Thoracic aorta (tissue), 2 donors: ENCODE results near the gene OPRD1. TPM values are rescaled to one million over a fixed set of nuclear protein-coding genes. Genes with fewer than 3 reads are reported as not detected.

Experiments
- ATAC-seq: fragments of 150-250 bp; one replicate; pipeline ENCODE4 v1.8.0; 2017; ENCODE audit warnings: low read depth; ENCODE audit not compliant: insufficient number of reproducible peaks, low FRiP score
- DNase-seq: peaks from one replicate; pipeline ENCODE4 v3.0.0-alpha.2; 2020; ENCODE audit warnings: low spot score
- H3K27ac ChIP-seq, 2 donors: fragments of 200-600 bp; sonication (generic); 1 replicate in 1 of 2; 2 replicates in 1 of 2; pipeline ENCODE4 v1.5.1; 2016; ENCODE audit warnings: mild to moderate bottlenecking in 2 of 2, moderate library complexity in 2 of 2
- H3K27me3 ChIP-seq: fragments of 200-600 bp; sonication (generic); replicated peaks from 2 replicates; pipeline ENCODE4 v1.6.0; 2016; ENCODE audit warnings: mild to moderate bottlenecking; ENCODE audit not compliant: insufficient read depth
- H3K36me3 ChIP-seq: fragments of 200-600 bp; sonication (generic); one replicate; pipeline ENCODE4 v1.5.1; 2016
- H3K4me1 ChIP-seq, 2 donors: fragments of 200-600 bp; sonication (generic); 1 replicate in 1 of 2; 2 replicates in 1 of 2; pipeline versions ENCODE4 v1.5.1 to v1.6.0; 2016; ENCODE audit warnings: low read depth in 2 of 2, mild to moderate bottlenecking in 1 of 2; ENCODE audit not compliant: control insufficient read depth in 1 of 2
- H3K4me3 ChIP-seq: fragments of 200-600 bp; sonication (generic); 2 replicates; pipeline ENCODE4 v1.5.1; 2016; ENCODE audit warnings: mild to moderate bottlenecking
- H3K9me3 ChIP-seq: fragments of 200-600 bp; sonication (generic); 2 replicates; pipeline ENCODE4 v1.5.1; 2016
- total RNA-seq, 2 donors: library from RNA; depleted of rRNA; stranded (reverse); fragments of >200 nt; gene quantifications; one replicate each; pipeline versions ENCODE4 v1.1.0 to v1.2.3, GENCODE V29; 2016
- TF ChIP-seq, protein P1 (sequence below): fragments of 200-600 bp; sonication (generic); IDR thresholded peaks from one replicate; pipeline ENCODE4 v1.5.1; 2019; ENCODE audit warnings: antibody characterized with exemption

OPRD1 gene
- total RNA-seq, 2 donors from 2014 or later, result not detected

DNA sequence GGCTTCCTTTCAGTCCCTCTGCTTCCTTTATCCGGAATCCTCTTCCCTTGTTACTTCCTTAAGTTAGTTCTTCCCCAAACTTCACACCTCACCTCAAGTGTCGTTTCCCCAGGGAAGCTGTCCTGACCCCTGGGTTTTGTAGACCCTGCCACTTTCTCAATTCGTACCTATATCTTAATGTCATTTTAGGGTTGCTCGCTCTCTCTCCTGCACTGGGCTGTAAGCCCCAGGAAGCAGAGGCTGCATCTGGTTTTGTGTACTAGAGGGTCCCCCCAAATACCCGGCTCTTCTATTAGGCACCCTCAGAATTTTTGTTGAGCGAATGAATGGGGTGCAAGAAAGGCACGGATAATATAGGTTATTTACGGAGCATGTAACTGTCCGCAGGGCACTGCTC, 603 bp upstream of the OPRD1 start:
- no peaks in the 10 kb centered on the region for H3K4me1 ChIP-seq
- DNase-seq (no peak), ATAC-seq (no peak)
- no peaks in the 10 kb centered on the region for H3K36me3 ChIP-seq
- H3K9me3 ChIP-seq, result no peaks in the 10 kb centered on the region
- no peak overlapping the region for H3K4me3 ChIP-seq
- no peak overlapping the region for H3K27ac ChIP-seq
- TF ChIP-seq, protein P1, sequence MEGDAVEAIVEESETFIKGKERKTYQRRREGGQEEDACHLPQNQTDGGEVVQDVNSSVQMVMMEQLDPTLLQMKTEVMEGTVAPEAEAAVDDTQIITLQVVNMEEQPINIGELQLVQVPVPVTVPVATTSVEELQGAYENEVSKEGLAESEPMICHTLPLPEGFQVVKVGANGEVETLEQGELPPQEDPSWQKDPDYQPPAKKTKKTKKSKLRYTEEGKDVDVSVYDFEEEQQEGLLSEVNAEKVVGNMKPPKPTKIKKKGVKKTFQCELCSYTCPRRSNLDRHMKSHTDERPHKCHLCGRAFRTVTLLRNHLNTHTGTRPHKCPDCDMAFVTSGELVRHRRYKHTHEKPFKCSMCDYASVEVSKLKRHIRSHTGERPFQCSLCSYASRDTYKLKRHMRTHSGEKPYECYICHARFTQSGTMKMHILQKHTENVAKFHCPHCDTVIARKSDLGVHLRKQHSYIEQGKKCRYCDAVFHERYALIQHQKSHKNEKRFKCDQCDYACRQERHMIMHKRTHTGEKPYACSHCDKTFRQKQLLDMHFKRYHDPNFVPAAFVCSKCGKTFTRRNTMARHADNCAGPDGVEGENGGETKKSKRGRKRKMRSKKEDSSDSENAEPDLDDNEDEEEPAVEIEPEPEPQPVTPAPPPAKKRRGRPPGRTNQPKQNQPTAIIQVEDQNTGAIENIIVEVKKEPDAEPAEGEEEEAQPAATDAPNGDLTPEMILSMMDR, result no peak
- H3K27me3 ChIP-seq, result no peaks in the 10 kb centered on the region

- no peaks in the 10 kb centered on the region for H3K36me3 ChIP-seq
- no peaks in the 10 kb centered on the region for H3K4me1 ChIP-seq
- no peaks in the 10 kb centered on the region for H3K27me3 ChIP-seq
- no peak overlapping the region for H3K4me3 ChIP-seq
- no peak overlapping the region for H3K27ac ChIP-seq
- DNase-seq (no peak), ATAC-seq (no peak)
- TF ChIP-seq, protein P1, result no peak
- no peaks in the 10 kb centered on the region for H3K9me3 ChIP-seq
These were observed 899 bp downstream of the OPRD1 start for GRCh38 chr1:28812669-28813468.

- no peaks in the 10 kb centered on the region for H3K36me3 ChIP-seq
- TF ChIP-seq, protein P1, result no peak
- H3K27ac ChIP-seq, result no peak overlapping the region
- no peak overlapping the region for H3K4me3 ChIP-seq
- H3K4me1 ChIP-seq, result no peaks in the 10 kb centered on the region
- H3K9me3 ChIP-seq, result no peaks in the 10 kb centered on the region
- ATAC-seq (no peak), DNase-seq (no peak)
- H3K27me3 ChIP-seq, result no peaks in the 10 kb centered on the region
These were observed 2.0 kb downstream of the OPRD1 start for GRCh38 chr1:28813931-28814465.

DNA sequence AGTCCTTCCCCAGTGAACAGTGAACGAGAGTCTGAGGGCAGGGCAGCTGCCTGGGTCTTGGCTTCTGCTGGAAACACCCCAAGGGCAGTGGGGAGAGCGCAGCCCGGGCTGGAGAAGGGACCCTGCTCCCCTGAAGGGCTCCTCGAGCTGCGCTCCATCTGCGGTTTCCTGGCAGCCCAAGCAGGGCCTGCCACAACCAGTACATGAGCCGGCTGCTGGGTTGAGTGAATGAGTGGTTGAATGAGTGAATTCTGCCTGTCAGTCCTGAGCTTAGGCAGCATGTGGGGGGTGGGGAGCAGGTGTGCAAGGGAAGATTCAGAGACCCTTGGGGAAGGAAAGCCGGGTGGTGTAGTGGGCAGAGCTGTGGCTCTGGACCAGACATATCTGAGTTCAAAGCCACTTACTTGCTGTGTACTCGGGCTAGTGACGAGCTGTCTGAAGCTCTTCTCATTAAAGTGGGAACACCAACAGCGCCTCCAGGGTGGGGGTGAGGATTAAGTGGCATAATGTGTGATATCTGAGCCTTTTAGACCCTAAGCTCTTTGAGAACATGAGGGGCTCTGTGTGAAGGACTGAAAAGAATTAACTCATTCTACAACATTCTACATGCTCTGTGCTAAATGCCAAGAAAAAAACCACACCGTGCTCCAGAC, 3.7 kb downstream of the OPRD1 start:
- no peaks in the 10 kb centered on the region for H3K27me3 ChIP-seq

DNA sequence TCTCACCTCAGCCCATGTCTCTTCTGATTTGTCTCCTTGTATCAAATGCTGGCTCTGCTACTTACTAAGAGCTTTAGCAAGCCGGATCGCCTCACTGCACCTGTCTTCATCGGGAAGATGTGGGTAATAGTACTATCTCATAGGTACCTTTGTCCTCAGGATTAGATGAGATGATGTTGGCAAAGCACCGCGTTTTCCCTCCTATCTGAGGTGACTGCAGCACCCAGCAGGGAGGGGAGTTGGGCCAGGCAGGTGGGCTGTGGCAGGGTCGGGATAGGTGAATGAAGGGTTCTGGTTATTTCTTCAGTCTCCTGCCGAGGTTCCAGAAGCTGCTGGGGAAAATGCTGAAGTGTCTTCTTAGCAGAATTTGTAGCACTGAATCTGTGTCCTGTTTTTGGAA, 5.2 kb downstream of the OPRD1 start:
- Histone ChIP-seq H3K27me3 (no peaks in the 10 kb centered on the region), H3K9me3 (no peaks in the 10 kb centered on the region), H3K4me1 (no peaks in the 10 kb centered on the region), H3K27ac (no peak overlapping the region), H3K36me3 (no peaks in the 10 kb centered on the region), H3K4me3 (no peak overlapping the region)
- TF ChIP-seq, protein P1, result no peak
- DNase-seq, result no peak
- no peak for ATAC-seq

More for the DNA sequence above, 3.7 kb downstream of the OPRD1 start:
- H3K36me3 ChIP-seq, result no peaks in the 10 kb centered on the region
- H3K4me1 ChIP-seq, result no peaks in the 10 kb centered on the region
- no peak overlapping the region for H3K4me3 ChIP-seq
- DNase-seq (no peak), ATAC-seq (no peak)
- H3K9me3 ChIP-seq, result no peaks in the 10 kb centered on the region
- TF ChIP-seq, protein P1, result no peak
- H3K27ac ChIP-seq, result no peak overlapping the region
